Body of pancreas (tissue), 4 donors: ENCODE measurements around the gene NR4A1. TPM values are rescaled to one million over a fixed set of nuclear protein-coding genes. Genes with fewer than 3 reads are reported as not detected.

Experiments
- ATAC-seq: fragments of 150-250 bp; one replicate; pipeline ENCODE4 v1.9.1; 2016
- DNase-seq, 4 donors: peaks; one replicate each; pipeline ENCODE4 v3.0.0-alpha.2; 2019
- H3K27ac ChIP-seq, 4 donors: fragments of 200-600 bp; sonication (generic); 1 replicate in 3 of 4; 2 replicates in 1 of 4; pipeline versions ENCODE4 v1.5.1 to v1.6.1; 2016 to 2019; ENCODE audit warnings: mild to moderate bottlenecking in 1 of 4, mixed read lengths in 1 of 4, moderate library complexity in 1 of 4
- H3K27me3 ChIP-seq, 2 donors: fragments of 200-600 bp; sonication (generic); one replicate each; pipeline ENCODE4 v1.6.0; 2016; ENCODE audit warnings: mild to moderate bottlenecking in 1 of 2
- H3K36me3 ChIP-seq, 2 donors: fragments of 200-600 bp; sonication (generic); replicated peaks in 1 of 2; 2 replicates each; pipeline ENCODE4 v1.5.1; 2016; ENCODE audit warnings: low read depth in 2 of 2; ENCODE audit not compliant: insufficient read depth in 1 of 2
- H3K4me1 ChIP-seq: fragments of 200-600 bp; sonication (generic); one replicate; pipeline ENCODE4 v1.6.0; 2016
- H3K4me3 ChIP-seq, 2 donors: fragments of 200-600 bp; sonication (generic); 1 replicate in 1 of 2; 2 replicates in 1 of 2; pipeline ENCODE4 v1.5.1; 2016 to 2019
- H3K9me3 ChIP-seq, 3 donors: fragments of 200-600 bp; sonication (generic); 1 replicate in 2 of 3; 2 replicates in 1 of 3; pipeline ENCODE4 v1.5.1; 2016
- POLR2A ChIP-seq, 3 donors: fragments of 450-650 bp; IDR thresholded peaks; one replicate each; pipeline ENCODE4 v1.6.1; 2016; ENCODE audit warnings: antibody characterized with exemption in 3 of 3, mild to moderate bottlenecking in 2 of 3
- WGBS, 2 donors: methylation state at CpG; one replicate each; pipeline ENCODE4 v1.1.5; 2017; 5-methylcytosine and 5-hydroxymethylcytosine counted together
- intact Hi-C: fragments of 100-400 bp; cut with DNase I; formaldehyde crosslinking; loops from one replicate; pipeline ENCODE4 v1.15.1; 2023
- total RNA-seq, 2 donors: library from RNA; depleted of rRNA; stranded (reverse); fragments of >200 nt; gene quantifications; one replicate each; pipeline ENCODE4 v1.1.0, GENCODE V29; 2016
- TF ChIP-seq, protein P1 (sequence below), 7 experiments: fragments of 450-650 bp in 4 of 7; fragments of 200-600 bp in 3 of 7; sonication (generic) in 3 of 7; IDR thresholded peaks; one replicate each; pipeline ENCODE4 v1.5.1; 2016 to 2019; ENCODE audit warnings: antibody characterized with exemption in 7 of 7

The NR4A1 gene
- total RNA-seq, 2 donors from 2014 or later = 36.6 to 253 TPM

DNA sequence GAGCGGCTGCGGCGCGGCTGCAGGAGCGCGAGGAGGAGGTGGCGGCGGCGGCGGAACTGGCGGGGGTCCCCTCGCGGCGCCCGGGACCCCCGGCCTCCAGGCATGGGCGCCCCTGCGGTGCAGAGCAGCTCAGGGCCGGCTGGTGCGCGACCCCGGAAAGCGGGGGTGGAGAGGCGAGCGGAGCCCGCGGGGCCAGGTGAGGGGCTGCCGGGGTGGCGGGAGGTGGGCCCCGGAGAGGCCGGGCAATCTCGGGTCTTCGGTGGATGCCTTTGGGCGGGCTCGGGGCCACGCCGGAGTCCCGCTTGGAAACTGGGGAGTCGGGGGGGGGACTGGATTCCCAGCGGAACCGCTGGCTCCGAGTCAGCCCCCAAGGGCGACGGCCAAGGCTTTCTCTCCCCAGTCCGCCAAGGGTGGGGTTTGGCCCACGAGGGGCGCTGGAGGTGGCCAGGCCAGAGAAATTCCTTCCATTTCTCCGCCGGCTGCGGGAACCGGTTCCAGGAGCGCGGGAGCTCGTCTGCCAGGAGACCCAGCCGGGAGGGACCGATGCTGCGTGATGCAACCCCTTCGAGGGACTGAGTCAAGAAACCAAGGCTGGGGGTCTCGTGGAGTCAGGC is 13.9 kb upstream of the NR4A1 start:
- TF ChIP-seq, protein P1, sequence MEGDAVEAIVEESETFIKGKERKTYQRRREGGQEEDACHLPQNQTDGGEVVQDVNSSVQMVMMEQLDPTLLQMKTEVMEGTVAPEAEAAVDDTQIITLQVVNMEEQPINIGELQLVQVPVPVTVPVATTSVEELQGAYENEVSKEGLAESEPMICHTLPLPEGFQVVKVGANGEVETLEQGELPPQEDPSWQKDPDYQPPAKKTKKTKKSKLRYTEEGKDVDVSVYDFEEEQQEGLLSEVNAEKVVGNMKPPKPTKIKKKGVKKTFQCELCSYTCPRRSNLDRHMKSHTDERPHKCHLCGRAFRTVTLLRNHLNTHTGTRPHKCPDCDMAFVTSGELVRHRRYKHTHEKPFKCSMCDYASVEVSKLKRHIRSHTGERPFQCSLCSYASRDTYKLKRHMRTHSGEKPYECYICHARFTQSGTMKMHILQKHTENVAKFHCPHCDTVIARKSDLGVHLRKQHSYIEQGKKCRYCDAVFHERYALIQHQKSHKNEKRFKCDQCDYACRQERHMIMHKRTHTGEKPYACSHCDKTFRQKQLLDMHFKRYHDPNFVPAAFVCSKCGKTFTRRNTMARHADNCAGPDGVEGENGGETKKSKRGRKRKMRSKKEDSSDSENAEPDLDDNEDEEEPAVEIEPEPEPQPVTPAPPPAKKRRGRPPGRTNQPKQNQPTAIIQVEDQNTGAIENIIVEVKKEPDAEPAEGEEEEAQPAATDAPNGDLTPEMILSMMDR (IDR thresholded peaks at IDR 0.05) = peak in 2 of 7 experiments; percentile 16 to 23
- TF ChIP-seq POLR2A (IDR thresholded peaks at IDR 0.05) = peak in 2 of 3 donors; percentile 29 to 34
- H3K4me1 ChIP-seq = peaks cover 43% of the 10 kb centered on the region
- peak; percentile 60 to 75 (median 65) for DNase-seq
- H3K27me3 ChIP-seq = no peaks in the 10 kb centered on the region
- no peaks in the 10 kb centered on the region for H3K36me3 ChIP-seq
- 1 to 8% methylated on average over 2 to 43 of the region's 59 CpGs for WGBS, 2 donors
- no peaks in the 10 kb centered on the region for H3K9me3 ChIP-seq
- H3K27ac ChIP-seq = peak overlapping the region; percentile 80 to 92 (median 88)
- ATAC-seq = peak; percentile 7
- intact Hi-C loops = no loop called here
- peak overlapping the region in 1 of 2 donors; percentile 57 for H3K4me3 ChIP-seq

DNA sequence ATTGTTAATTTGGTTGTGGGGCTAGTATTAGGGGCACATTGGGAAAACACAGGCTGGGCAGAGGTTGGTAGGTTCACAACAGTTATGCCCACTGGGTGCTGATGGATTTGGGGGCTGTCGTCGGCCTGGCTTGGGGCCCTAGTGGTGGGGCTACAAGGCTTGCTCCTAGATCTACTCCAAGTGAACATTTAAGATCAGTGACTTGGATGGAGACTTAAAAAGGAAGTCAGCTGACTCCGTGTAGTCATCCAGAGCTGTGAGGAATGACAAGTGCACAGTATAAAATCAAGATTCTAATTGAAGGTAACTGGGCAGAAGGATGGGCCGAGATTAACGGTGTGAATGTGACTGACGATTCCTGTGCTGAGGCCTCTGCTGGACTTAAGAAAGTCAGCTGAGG is 12.8 kb upstream of the NR4A1 start:
- no peaks in the 10 kb centered on the region for H3K36me3 ChIP-seq
- DNase-seq (no peak), ATAC-seq (no peak)
- 67 to 73% methylated on average over 6 of the region's 6 CpGs for WGBS, 2 donors
- no peaks in the 10 kb centered on the region for H3K27me3 ChIP-seq
- H3K4me1 ChIP-seq = peaks cover 44% of the 10 kb centered on the region
- intact Hi-C loops = no loop called here
- TF ChIP-seq POLR2A (IDR thresholded peaks at IDR 0.05) = no peak
- TF ChIP-seq, protein P1 (IDR thresholded peaks at IDR 0.05) = no peak
- H3K4me3 ChIP-seq = no peak overlapping the region
- peak overlapping the region; percentile 2 to 92 (median 88) for H3K27ac ChIP-seq
- H3K9me3 ChIP-seq = no peaks in the 10 kb centered on the region

DNA sequence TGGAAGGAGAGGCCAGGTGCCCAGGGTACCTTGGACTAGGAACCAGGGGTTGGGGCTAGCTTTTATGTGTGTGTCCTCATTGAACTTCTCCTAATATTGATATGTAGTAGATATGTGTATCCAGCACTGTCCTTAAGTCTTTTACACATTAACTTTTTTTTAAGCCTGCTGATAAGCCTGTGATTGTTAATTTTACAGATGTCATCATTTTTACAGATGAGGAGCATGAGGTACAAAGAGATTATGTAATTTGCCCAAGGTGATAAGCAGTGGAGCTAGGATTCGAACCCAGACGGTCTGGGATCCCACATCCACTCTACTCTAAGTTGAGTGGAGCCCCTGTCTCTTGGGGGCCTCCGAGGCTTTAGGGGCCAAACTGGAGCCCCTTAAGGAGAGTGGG is 10.2 kb upstream of the NR4A1 start:
- Histone ChIP-seq H3K36me3 (no peaks in the 10 kb centered on the region), H3K4me1 (peaks cover 62% of the 10 kb centered on the region), H3K27ac (peak overlapping the region; percentile 26 to 93 (median 44)), H3K9me3 (no peaks in the 10 kb centered on the region), H3K27me3 (no peaks in the 10 kb centered on the region), H3K4me3 (no peak overlapping the region)
- 58 to 59% methylated on average over 3 of the region's 3 CpGs for WGBS, 2 donors
- intact Hi-C loops = no loop called here
- ATAC-seq (no peak), DNase-seq (no peak)
- TF ChIP-seq POLR2A (IDR thresholded peaks at IDR 0.05) = no peak
- TF ChIP-seq, protein P1 (IDR thresholded peaks at IDR 0.05) = no peak

DNA sequence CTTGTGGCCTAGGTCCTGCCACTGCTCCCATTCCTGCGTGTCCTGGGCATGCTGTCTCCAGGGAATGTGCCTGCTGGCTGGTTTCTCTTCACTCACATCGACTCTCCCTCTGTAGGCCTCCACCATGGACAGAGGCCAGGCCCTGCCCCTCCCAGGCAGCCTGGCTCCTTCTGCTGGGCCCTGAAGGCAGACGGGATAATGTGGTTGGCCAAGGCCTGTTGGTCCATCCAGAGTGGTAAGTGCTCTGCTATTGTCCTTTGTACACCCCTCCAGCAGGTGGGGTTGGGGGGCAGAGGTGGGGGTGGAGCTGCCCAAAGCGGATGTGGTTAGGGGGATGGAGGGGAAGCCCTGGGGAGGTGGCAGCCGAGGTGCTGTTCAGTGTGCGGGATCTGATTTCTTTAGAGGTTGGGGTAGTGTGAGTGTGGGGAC is 9.5 kb upstream of the NR4A1 start:
- Histone ChIP-seq H3K4me1 (peaks cover 56% of the 10 kb centered on the region), H3K9me3 (no peaks in the 10 kb centered on the region), H3K27me3 (no peaks in the 10 kb centered on the region), H3K27ac (peak overlapping the region; percentile 26 to 93 (median 66)), H3K4me3 (no peak overlapping the region), H3K36me3 (no peaks in the 10 kb centered on the region)
- DNase-seq = peak in 2 of 4 donors; percentile 58 to 80
- 41 to 61% methylated on average over 6 of the region's 6 CpGs for WGBS, 2 donors
- intact Hi-C loops = no loop called here
- no peak for ATAC-seq
- no peak for TF ChIP-seq POLR2A (IDR thresholded peaks at IDR 0.05)
- TF ChIP-seq, protein P1 (IDR thresholded peaks at IDR 0.05) = no peak
